ENCODE data around the gene SLC5A10. TPM values are rescaled to one million over a fixed set of nuclear protein-coding genes. Genes with fewer than 3 reads are reported as not detected.

The SLC5A10 gene
- total and polyA plus RNA-seq, 10 donors = 0.17 to 2.1 (median 1.5) TPM; not detected in 5

GRCh38 chr17:19021622-19022083 lies 69.7 kb downstream of the SLC5A10 start:
- Histone ChIP-seq H3K27me3 (replicated peaks in 1 of 7) (peaks cover 0 to 11% (median 0%) of the 10 kb centered on the region in 7 donors), H3K4me1 (peaks cover 0 to 13% (median 0%) of the 10 kb centered on the region in 6 donors), H3K36me3 (peaks cover 0 to 48% (median 26%) of the 10 kb centered on the region in 6 donors), H3K4me3 (no peak overlapping the region), H3K9me3 (no peaks in the 10 kb centered on the region), H3K27ac (no peak overlapping the region)
- DNase-seq = peak; percentile 76
- 94 to 95% (median 94%) methylated on average over 10 to 24 of the region's 24 CpGs; no CpG with 5 or more reads in 1 of the 5 donors for WGBS, 5 donors
- intact Hi-C loops (cut with DNase I; ENCODE audit: low total_unique reads) = no loop called here
- TF ChIP-seq POLR2AphosphoS5 (IDR thresholded peaks at IDR 0.05) = peak in 1 of 3 donors; percentile 6
- no peak for TF ChIP-seq POLR2A (IDR thresholded peaks at IDR 0.05)

GRCh38 chr17:19022128-19022527 lies 70.2 kb downstream of the SLC5A10 start:
- peak; percentile 67 for DNase-seq
- no peaks in the 10 kb centered on the region for H3K9me3 ChIP-seq
- peaks cover 0 to 48% (median 26%) of the 10 kb centered on the region in 6 donors for H3K36me3 ChIP-seq
- intact Hi-C loops (cut with DNase I; ENCODE audit: low total_unique reads) = no loop called here
- H3K27me3 ChIP-seq (replicated peaks in 1 of 7) = peaks cover 0 to 6% (median 0%) of the 10 kb centered on the region in 7 donors
- H3K27ac ChIP-seq = no peak overlapping the region
- H3K4me1 ChIP-seq = peaks cover 0 to 13% (median 0%) of the 10 kb centered on the region in 6 donors
- WGBS, 5 donors = 94 to 100% (median 98%) methylated on average over 5 of the region's 5 CpGs
- no peak overlapping the region for H3K4me3 ChIP-seq
- no peak for TF ChIP-seq POLR2A (IDR thresholded peaks at IDR 0.05)
- no peak for TF ChIP-seq POLR2AphosphoS5 (IDR thresholded peaks at IDR 0.05)
- no peak for TF ChIP-seq CTCF (IDR thresholded peaks at IDR 0.05 in 8 of 11, conservative IDR thresholded peaks at IDR 0.05 in 3 of 11)

- intact Hi-C loops (cut with DNase I; ENCODE audit: low total_unique reads) = no loop called here
These were observed 70.8 kb downstream of the SLC5A10 start for GRCh38 chr17:19022747-19023146.

GRCh38 chr17:19023209-19023999 lies 71.4 kb downstream of the SLC5A10 start:
- Histone ChIP-seq H3K4me3 (no peak overlapping the region), H3K4me1 (peaks cover 0 to 13% (median 0%) of the 10 kb centered on the region in 6 donors), H3K27me3 (replicated peaks in 1 of 7) (no peaks in the 10 kb centered on the region), H3K9me3 (no peaks in the 10 kb centered on the region), H3K27ac (peak overlapping the region in 1 of 8 donors; percentile 38), H3K36me3 (peaks cover 0 to 48% (median 26%) of the 10 kb centered on the region in 6 donors)
- 83 to 92% (median 86%) methylated on average over 4 to 9 of the region's 9 CpGs for WGBS, 5 donors
- DNase-seq = peak; percentile 56
- no peak for TF ChIP-seq CTCF (IDR thresholded peaks at IDR 0.05 in 8 of 11, conservative IDR thresholded peaks at IDR 0.05 in 3 of 11)
- no peak for TF ChIP-seq POLR2A (IDR thresholded peaks at IDR 0.05)
- TF ChIP-seq POLR2AphosphoS5 (IDR thresholded peaks at IDR 0.05) = no peak
- intact Hi-C loops (cut with DNase I; ENCODE audit: low total_unique reads) = no loop called here

More at GRCh38 chr17:19022747-19023146, 70.8 kb downstream of the SLC5A10 start:
- Histone ChIP-seq H3K4me3 (no peak overlapping the region), H3K9me3 (no peaks in the 10 kb centered on the region), H3K27me3 (replicated peaks in 1 of 7) (peaks cover 0 to 2% (median 0%) of the 10 kb centered on the region in 7 donors), H3K4me1 (peaks cover 0 to 13% (median 0%) of the 10 kb centered on the region in 6 donors), H3K27ac (no peak overlapping the region), H3K36me3 (peaks cover 0 to 48% (median 26%) of the 10 kb centered on the region in 6 donors)
- 88 to 95% (median 91%) methylated on average over 6 of the region's 6 CpGs for WGBS, 5 donors
- peak in 1 of 3 donors; percentile 50 for TF ChIP-seq POLR2AphosphoS5 (IDR thresholded peaks at IDR 0.05)
- no peak for TF ChIP-seq POLR2A (IDR thresholded peaks at IDR 0.05)
- DNase-seq = peak; percentile 65
